GM12873 (cell line): ENCODE data around the gene RIPOR1.

Source experiments
- TF ChIP-seq, protein P1 (sequence below): IDR thresholded peaks from 2 replicates; pipeline ENCODE4 v1.5.1; 2012; ENCODE audit warnings: low read depth, mild to moderate bottlenecking, moderate library complexity, low read length, control low read depth; ENCODE audit not compliant: insufficient read depth; ENCODE audit errors: missing control alignments

The RIPOR1 gene

DNA sequence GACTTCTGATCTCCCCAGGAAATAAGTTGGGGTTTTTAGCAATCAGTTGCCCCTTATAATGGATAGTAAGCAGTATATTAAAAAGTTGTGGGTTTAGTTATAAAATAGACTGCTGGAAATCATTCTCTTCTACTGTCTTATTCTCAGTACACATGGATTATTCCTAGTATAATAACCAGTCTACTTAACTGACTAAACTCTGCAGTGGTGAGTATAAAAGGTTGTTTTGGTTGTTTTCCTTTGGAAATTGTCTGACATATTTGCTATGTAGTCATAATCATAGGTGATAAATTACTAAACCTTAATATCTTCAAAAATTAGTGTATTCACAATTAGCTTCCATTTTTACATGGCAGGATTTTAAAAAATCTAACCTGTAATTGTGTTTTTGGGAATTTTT, 65.1 kb downstream of the RIPOR1 start:
- TF ChIP-seq, protein P1, sequence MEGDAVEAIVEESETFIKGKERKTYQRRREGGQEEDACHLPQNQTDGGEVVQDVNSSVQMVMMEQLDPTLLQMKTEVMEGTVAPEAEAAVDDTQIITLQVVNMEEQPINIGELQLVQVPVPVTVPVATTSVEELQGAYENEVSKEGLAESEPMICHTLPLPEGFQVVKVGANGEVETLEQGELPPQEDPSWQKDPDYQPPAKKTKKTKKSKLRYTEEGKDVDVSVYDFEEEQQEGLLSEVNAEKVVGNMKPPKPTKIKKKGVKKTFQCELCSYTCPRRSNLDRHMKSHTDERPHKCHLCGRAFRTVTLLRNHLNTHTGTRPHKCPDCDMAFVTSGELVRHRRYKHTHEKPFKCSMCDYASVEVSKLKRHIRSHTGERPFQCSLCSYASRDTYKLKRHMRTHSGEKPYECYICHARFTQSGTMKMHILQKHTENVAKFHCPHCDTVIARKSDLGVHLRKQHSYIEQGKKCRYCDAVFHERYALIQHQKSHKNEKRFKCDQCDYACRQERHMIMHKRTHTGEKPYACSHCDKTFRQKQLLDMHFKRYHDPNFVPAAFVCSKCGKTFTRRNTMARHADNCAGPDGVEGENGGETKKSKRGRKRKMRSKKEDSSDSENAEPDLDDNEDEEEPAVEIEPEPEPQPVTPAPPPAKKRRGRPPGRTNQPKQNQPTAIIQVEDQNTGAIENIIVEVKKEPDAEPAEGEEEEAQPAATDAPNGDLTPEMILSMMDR = no peak

DNA sequence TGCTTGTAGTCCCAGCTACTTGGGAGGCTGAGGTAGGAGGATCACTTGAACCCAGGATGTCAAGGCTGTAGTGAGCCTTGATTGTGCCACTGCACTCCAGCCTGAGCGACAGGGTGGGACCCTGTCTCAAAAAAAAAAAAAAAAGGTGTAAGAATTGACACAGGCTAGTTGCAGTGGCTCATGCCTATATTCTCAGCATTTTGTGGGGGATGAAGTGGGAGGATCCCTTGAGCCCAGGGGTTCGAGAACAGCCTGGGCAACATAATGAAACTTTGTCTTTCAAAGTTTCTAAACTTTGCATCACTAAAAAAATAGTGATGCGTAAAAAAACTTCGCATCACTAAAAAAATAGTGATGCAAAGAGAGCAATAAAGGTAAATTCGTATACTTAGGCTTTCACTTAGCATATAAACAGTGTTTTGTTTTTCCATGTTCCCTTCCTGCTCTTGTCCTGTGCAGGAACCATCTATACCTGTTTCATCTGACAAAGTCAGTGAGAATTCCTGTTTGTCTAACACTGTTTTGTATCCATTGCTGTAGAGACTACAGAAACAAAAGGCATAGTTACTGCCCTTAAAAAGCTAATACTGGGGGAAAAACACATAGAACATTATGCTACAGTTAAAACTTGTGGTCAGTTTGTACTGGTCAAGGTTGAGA, 65.8 kb downstream of the RIPOR1 start:
- TF ChIP-seq, protein P1 = no peak

DNA sequence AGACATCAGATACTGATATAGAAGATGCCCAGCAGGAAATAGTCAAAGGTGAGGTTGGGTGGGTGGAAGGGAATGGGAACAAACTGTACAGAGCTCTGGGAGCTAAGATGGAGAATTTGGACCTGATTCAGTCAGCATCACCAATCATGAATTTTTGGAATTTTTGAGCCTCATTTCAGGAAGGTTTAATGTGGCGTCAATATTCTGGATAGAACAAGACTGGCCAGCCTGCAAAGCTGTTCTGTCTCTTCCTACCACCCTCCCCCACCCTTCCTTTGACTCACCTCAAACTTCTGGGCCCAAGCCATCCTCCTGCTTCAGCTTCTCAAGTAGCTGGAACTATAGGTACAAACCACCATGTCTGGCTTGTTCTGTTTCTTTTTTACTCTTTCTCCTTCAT, 66.3 kb downstream of the RIPOR1 start:
- TF ChIP-seq, protein P1 = no peak
